ENCODE results near the gene DLG2.

- TF ChIP-seq HEY1 (CRISPR knock-in tag; IDR thresholded peaks at IDR 0.05; ENCODE audit: borderline replicate concordance) (no peak), SP2 (IDR thresholded peaks at IDR 0.05; ENCODE audit: extremely low read depth, low read depth, low read length, poor library complexity, severe bottlenecking) (no peak), ZNF551 (CRISPR knock-in tag; IDR thresholded peaks at IDR 0.05) (no peak), CTCF (IDR thresholded peaks at IDR 0.05 in 2 of 3, conservative IDR thresholded peaks at IDR 0.05 in 1 of 3; ENCODE audit: insufficient read depth in 2 of 3, low read depth in 1 of 3, low read length in 3 of 3) (no peak), POLR2AphosphoS5 (IDR thresholded peaks at IDR 0.05; ENCODE audit: control insufficient read depth, insufficient read depth, low read depth, low read length) (no peak), SNRNP70 (optimal IDR thresholded peaks at IDR 0.05; ENCODE audit: low read depth, low read length) (no peak)
Observed at GRCh38 chr11:85029964-85030363, 597.2 kb downstream of the DLG2 start.

Data from K562 (cell line).